MV-4-11 (cell line): Measurements from ENCODE around the gene SLC4A9.

Source experiments
- DNase-seq: peaks from one replicate; lab custom pipeline; 2025; lab: John Stamatoyannopoulos, UW

Gene SLC4A9

DNA sequence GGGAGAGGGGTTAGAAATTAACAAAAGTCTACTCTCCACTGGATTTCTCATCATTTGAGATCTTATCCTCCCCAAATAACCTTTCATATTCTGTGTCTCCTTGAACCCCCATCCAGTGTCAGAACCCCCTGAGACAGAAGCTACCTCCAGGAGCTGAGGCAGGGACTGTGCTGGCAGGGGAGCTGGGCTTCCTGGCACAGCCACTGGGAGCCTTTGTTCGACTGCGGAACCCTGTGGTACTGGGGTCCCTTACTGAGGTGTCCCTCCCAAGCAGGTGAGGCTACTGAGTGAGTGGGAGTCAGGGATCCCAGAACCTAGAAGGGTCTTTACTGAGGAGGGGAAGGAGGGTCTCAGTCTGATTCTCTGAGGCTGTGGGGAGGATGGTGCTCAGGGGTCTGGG, 1.9 kb downstream of the SLC4A9 start:
- DNase-seq, result no peak

DNA sequence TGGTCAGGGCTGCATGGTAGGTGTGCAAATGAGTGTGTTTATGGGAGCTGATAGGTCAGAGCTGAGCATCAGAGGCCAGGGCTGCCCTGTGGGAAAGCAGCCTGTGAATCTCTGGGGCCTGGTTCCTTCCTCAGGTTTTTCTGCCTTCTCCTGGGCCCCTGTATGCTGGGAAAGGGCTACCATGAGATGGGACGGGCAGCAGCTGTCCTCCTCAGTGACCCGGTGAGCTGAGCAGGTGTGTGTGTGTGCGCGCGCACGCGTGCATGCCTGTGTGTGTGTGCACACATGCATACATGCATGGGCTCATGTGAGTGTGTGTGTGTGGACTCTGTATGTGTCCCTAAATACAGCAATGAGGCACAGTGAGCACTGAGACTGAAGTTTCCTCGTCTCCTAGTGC, 2.3 kb downstream of the SLC4A9 start:
- no peak for DNase-seq

DNA sequence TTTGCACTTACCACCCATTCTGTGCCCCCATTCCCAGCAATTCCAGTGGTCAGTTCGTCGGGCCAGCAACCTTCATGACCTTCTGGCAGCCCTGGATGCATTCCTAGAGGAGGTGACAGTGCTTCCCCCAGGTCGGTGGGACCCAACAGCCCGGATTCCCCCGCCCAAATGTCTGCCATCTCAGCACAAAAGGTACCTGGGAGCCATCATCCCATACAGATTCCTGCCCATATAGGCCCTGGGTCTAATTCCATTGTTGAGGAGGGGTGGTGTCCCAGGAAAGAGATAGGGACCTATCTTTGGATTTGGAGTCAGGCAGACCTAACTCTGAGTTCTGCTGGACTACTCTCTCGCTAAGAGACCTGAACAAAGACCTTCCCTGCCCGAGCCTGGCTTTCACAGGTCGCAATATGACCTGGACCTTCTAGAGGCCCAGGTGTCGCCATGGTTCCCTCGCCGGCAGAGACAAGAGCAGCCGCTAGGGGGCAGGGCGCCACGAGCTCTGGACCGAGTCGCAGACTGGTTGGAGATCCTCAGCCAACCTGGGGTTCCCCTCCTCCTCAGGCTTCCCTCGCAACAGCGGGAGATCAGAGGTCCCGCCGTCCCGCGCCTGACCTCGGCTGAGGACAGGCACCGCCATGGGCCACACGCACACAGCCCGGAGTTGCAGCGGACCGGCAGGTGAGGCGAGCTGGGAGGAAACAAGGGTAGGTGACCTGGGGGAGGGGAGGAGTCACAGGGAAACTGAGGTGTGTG, 3.1 kb downstream of the SLC4A9 start:
- peak; percentile 41 for DNase-seq

DNA sequence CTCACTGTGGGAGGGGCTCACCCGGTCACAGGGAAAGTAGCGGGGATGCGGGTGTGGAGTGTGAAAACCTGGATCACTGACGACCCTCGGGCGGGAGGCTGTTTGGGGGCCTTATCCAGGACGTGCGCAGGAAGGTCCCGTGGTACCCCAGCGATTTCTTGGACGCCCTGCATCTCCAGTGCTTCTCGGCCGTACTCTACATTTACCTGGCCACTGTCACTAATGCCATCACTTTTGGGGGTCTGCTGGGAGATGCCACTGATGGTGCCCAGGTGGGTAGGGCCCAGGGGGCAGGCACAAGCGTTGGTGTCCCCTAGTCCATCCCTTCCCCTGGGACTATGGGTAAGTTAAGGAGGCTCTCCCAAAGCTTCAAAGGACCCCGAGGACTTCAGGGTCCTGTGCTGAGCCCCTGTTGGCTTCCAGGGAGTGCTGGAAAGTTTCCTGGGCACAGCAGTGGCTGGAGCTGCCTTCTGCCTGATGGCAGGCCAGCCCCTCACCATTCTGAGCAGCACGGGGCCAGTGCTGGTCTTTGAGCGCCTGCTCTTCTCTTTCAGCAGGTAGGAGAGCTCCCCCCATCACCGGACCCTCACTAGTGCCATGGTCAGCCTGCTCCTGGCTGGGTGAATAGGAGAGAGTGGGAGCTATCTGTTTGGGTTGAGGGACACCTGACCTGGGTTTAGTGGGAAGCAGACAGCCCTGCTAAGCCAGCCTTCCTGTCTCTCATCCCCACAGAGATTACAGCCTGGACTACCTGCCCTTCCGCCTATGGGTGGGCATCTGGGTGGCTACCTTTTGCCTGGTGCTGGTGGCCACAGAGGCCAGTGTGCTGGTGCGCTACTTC, 3.9 kb downstream of the SLC4A9 start:
- no peak for DNase-seq

DNA sequence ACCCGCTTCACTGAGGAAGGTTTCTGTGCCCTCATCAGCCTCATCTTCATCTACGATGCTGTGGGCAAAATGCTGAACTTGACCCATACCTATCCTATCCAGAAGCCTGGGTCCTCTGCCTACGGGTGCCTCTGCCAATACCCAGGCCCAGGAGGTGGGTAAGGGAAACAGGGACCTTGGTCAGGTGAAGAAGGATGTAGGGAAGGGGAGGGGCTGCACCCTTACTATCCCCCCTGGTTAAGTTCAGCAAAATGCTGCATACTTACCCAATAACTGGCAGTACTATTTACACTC, 4.4 kb downstream of the SLC4A9 start:
- DNase-seq, result no peak

DNA sequence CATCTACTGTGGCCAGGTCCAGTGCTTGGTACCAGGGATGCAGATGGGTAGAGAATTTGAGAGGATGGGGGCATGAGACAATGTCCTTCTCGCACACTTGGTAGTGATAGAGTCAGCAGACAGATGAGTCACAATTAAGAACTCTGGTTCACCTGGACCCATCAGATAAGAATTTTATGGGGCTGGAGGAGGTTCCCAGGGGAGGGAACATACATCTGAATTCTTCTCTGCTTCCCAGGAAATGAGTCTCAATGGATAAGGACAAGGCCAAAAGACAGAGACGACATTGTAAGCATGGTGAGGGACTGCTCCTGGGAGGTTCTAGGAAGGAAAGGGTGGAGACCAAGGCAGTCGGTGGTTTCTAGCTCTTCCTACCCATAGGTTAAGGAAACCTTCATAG, 5.3 kb downstream of the SLC4A9 start:
- DNase-seq, result no peak

DNA sequence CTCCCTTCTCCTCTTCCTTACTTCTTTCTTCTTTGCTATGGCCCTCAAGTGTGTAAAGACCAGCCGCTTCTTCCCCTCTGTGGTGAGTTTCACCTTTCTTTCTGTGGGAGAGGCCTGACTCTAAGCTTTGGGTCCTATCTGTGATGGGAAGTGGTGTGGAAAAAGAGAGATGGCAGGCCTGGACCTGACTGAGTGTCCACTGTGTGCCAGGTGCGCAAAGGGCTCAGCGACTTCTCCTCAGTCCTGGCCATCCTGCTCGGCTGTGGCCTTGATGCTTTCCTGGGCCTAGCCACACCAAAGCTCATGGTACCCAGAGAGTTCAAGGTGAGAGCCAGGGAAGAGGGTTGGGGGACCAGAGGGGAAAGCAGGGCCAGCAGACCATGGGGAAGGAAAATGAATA, 5.9 kb downstream of the SLC4A9 start:
- DNase-seq, result no peak

DNA sequence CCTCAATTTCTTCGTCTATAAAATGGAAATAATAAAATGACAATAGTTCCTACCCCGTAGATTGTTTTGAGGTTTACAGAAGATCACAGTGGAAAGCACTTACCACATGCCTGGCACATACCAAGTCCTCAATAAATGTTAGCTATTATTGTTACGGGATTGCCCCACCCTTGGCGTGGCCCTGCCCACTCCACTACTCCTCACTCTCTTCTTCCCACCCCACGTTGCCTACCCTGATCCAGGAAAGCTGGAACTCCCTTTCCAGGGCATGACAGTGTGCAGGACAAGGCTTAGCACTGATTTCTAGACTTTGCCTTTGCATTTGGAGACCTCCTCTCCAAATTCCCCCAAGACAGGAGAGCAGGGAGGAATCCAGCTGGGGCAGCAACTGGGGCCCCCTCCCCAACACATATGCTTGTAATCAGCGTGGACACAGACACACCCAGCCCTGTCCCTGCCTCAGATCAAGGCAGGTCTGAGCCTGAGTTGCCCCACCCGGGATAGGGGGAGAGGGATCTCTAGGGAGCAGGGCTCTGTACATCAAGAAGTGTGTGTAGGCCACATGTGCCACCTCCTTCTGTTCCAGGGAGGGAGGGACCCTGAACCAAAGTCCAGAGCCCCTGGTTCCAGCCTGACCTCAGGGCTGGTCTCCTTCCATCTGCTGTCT, 6.7 kb downstream of the SLC4A9 start:
- DNase-seq, result no peak

DNA sequence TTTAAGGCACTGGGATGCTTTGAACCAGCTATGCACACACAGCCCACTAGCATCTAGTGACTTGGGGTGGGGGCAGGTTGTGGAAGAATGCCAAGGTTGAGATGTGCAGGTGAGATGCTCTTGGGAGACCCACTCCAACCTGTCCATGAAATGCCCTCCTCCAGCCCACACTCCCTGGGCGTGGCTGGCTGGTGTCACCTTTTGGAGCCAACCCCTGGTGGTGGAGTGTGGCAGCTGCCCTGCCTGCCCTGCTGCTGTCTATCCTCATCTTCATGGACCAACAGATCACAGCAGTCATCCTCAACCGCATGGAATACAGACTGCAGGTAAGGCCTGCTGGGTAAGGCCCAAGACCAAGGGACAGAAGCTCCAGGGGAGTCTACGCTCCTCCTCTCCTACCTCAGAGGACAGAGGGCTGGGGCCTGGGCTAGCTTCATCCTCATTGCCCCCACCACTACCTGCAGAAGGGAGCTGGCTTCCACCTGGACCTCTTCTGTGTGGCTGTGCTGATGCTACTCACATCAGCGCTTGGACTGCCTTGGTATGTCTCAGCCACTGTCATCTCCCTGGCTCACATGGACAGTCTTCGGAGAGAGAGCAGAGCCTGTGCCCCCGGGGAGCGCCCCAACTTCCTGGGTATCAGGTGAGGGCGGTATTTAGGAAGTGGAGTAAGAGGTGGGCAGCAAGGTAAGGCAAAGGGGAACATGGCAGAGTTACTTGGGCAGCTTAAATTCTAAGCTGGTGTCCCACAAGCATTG, 7.4 kb downstream of the SLC4A9 start:
- DNase-seq, result no peak

DNA sequence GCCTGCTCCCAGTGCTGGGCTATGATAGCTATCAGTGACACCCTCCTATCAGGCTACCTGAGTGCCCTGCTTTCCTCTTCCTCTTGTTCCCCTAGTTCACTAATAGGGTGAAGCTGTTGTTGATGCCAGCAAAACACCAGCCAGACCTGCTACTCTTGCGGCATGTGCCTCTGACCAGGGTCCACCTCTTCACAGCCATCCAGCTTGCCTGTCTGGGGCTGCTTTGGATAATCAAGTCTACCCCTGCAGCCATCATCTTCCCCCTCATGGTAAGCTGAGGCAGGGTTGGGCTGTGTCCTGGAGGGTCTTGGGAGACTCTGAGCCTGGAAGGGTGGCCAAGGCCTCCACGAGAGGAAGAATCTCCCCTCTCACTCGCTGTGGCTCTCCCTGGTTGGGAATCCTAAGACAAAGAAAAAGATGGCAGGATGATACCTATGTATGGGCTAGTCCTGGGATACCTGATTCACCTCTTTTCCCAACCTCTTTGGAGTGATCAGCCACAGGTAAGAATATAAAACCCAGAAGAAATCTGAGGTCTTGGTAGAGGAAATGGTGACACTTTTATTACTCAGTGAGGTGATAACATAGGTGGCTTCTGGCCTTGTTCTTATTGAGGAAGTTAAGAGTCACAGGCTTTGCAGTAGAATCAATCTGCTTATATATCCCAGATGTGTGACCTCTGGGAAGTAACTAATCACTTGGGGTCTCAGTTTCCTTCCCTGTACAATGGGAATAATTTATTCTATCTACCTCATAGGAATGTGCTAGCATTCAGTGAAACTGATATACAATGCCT, 11.6 kb downstream of the SLC4A9 start:
- no peak for DNase-seq

DNA sequence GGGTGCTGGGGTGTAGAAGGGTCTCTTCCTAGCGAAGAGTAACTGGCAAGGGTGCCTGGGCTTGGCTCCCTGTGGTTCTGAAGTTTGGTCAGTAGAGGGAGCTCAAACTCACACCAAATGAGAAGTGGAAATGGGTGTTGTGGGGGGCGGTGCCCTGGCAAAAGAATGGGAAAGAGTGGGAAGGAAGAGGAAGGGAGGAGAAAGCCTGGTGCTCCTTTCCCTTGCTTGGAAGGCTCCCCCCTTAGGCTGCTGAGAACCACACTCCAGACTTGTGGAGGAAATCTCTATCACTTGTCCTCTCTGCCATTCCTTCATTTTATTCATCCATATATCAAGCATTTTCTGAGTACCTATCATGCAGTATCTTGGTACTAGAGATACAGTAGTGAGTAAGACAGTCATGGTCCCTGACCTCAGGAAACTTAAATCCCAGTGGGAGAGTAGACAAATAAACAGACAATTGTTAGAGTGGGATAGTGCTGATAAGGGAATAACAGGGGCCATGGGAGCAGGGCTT, 13.0 kb downstream of the SLC4A9 start:
- peak; percentile 45 for DNase-seq

DNA sequence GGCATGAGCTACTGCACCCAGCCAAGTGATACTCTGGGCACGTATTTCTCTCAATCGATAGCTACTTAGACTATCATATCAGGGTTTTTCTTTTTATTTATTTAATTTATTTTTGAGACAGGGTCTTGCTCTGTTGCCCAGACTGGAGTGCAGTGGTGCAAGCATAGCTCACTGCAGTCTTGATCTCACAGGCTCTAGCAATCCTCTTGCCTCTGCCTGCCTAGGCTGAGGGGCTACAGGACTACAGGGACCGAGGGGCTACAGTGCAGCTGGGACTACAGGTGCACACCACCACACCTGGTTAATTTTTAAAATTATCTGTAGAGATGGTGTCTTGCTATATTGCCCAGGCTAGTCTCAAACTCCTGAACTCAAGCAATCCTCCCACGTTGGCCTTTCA, 21.4 kb downstream of the SLC4A9 start:
- DNase-seq, result no peak

DNA sequence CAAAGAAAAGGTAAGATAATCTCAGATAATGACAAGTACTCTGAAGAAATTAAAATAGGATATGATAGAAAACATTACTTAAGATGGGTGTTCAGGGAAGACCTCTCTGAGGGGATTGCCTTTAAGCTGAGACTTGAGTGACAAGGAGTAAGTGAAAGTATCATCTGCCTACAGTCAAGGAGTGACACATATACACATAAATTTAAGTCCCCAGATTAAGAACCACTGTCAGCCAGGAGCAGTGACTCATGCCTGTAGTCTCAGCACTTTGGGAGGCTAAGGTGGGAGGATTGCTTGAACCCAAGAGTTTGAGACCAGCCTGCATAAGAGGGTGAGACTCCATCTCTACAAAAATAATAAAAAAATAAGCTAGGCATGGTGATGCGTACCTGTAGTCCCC, 22.0 kb downstream of the SLC4A9 start:
- peak; percentile 41 for DNase-seq

DNA sequence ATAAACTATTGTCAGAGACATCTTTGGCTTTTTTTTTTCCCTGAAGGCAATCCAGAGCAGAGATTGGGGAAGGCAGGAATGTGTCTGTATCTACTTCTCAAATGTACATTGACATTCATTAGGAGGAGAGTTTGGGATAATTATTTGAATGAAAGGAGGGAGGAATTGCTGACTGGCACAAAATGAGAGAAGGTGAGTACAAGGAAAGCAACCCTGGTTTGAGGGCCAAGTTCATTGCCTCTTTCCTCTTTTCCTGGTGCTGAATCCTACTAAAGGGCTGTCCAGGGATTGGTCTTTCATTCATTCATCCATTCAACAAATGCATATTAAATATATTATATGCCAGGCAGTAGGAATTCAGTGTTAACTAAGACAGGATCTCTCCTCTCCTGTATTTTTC, 22.9 kb downstream of the SLC4A9 start:
- no peak for DNase-seq

DNA sequence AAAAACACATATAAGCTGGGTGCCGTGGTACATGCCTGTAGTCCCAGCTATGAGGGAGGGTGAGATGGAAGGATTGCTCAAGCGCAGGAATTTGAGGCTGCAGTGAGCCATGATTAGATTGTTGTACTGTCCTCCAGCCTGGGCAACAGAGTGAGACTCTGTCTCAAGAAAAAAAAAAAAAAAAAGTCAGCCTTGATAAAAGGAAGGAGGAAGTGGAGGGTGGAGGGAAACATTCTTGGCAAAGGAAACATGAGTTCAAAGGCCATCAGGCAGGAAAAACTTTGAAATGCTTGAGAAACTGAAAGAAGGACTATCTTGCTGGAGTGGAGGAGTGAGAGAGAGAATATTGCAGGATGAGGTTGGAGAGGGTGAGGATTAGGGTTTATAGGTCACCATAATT, 23.3 kb downstream of the SLC4A9 start:
- peak; percentile 58 for DNase-seq

DNA sequence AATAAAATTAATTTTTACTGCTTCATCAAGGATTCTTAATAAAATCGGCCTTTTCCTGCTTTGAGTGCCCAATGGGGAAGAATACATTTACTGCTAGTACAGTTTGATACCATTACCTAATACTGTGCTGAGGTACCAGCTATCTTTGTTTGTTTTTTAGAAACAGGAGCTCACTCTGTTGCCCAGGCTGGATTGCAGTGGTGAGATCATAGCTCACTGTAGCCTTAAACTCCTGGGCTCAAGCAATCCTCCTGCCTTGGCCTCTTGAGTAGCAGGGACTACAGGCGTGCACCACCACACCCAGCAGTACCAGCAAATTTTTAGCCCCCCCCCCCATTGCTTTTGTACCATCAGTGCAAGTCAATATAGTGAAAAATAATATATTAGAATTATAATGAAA, 28.1 kb downstream of the SLC4A9 start:
- no peak for DNase-seq

DNA sequence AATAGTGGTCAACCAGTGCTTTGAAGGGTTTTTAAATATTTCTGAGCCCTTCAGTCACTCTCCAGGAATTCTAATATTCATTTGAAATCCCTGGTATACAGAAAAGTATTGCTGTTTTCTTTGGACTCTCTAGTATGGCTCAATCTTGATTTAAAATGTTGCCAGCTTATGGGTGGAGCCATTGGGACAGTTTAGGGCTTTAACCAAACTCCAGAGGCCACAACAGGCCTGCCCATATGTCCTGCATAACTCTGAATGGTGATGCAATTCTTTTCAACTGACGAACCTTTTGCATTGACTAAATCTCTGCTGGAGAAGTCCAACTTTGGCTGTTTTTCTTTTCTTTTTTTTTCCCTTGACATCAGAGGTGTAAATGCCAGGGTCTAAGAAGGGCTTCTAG, 31.3 kb downstream of the SLC4A9 start:
- peak; percentile 84 for DNase-seq

DNA sequence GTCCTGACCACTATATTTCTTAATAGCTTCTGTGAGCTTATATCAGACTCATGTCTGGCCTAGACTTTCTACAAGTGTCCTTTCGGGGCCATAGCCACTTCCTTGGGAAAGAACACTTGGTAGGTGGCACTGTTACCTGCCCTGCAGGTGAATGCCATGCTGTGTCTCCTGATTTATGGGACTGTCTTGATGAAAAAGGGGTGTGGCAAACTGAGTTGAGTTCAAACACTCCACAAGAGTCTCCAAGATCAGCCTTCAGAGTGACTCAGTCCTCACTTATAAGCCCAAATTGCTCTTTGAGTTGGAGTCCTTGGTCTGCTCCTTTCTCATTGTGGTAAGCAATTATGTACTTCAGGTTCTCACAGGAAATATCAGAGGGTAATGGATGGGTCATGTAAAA, 31.7 kb downstream of the SLC4A9 start:
- no peak for DNase-seq

DNA sequence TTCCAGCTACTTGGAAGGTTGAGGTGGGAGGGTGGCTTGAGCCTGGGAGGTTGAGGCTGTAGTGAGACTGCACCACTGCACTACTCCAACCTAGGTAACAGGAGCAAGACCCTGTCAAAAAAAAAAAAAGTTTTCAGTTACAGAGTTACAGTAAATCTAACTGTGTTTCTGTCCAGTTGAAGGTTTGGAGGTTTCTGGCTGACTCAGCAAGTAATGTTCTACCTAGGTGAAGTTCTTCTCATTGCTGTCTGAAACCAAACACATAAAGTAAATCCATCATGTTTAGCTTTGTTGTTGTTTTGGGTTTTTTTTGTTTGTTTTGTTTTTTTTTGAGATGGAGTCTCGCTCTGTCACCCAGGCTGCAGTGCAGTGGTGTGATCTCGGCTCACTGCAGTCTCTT, 33.7 kb downstream of the SLC4A9 start:
- DNase-seq, result no peak

DNA sequence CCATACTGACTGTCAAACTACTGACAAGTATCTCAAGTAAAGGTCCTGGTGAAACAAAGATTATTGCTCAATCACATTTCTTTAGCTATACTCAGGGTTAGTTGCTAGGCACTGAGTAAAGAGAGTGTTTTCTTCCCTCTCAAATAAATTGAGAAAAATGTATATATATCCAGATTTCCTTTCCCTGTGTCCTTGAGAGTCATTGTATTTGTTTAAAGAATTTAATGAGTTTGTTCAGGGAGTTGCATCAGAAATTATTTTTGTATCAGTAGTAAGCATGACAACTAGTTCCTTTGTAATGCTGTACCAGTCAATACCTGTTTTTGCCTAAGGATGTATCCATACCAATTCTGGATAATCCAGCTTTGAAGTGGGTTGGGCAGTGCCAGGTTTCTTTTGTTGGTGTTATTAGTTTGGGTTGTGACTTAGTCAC, 38.4 kb downstream of the SLC4A9 start:
- DNase-seq, result peak; percentile 61

DNA sequence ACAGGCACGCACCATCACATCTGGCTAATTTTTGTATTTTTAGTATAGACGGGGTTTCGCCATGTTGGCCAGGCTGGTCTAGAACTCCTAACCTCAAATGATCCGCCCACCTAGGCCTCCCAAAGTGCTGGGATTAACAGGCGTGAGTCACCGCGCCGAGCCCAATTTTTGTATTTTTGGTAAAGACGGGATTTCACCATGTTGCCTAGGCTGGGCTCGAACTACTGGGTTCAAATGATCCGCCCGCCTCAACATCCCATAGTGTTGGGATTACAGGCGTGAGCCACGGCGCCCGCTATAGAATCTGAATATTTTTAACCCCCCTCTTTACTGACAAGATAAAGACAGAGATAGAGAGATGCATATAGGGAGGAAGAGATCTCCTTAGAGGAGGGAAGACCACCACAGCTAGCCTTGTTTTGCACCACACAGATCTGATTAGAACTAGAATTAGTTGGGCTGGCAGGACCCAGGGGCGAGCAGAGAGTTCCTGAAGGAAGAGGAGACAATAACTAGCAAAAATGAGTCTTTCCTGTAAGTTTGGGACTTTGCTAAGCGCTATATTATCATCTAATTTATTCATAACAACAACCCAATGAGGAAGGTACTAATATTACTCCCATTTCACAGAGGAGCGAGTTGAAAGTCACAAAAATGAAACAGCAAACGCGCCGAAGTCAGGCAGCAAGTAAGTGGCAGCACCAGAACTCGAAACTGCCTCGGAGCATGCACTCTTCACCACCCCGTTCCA, 40.2 kb downstream of the SLC4A9 start:
- DNase-seq, result peak; percentile 44
